ENCODE results near the gene PFN2.

PFN2 gene

DNA sequence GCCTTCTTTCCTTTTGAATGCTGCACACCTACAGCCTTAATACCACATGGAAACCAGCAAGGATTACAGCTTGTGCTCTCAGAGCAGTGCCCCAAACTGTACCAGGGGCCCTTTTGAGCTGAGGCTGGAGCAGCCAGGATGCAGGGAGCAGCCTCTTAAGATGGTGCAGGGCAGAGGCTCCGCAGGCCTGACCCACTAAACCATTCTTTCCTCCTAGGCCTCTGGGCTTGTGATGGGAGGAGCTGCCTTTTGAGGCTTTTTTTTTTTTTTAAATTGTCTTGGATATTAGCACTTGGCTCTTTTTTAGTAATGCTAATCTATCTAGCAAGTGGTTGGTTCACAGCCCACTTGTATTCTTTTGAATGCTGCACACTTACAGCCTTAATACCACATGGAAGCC is 37.7 kb downstream of the PFN2 start:
- DNase-seq (ENCODE audit: low read depth in 2 of 2, low spot score in 1 of 2), result no peak

DNA sequence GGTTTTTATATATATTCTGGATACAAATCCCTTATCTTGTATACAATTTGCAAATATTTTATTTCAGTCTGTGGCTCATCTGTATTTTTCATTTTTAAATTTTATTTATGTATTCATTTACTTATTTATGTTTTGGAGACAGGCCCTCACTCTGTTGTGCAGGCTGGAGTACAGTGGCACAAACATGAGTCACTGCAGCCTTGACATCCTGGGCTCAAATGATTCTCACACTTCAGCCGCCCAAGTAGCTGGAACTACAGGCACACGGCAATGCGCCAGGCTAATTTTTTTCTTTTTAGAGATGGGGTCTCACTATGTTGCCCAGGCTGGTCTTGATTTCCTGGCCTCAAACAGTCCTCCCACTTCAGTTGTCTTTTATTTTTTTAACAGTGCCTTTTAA is 50.6 kb downstream of the PFN2 start:
- DNase-seq (ENCODE audit: low read depth in 2 of 2, low spot score in 1 of 2), result no peak

- no peak for DNase-seq (ENCODE audit: low read depth in 2 of 2, low spot score in 1 of 2)
Measured at GRCh38 chr3:149919509-149919908, 51.2 kb downstream of the PFN2 start.

GRCh38 chr3:149917124-149917667 is 53.5 kb downstream of the PFN2 start:
- no peak for DNase-seq (ENCODE audit: low read depth in 2 of 2, low spot score in 1 of 2)

Measured in stimulated activated CD8-positive, alpha-beta memory T cell treated with anti-CD3 and anti-CD28 coated beads, Interleukin-4, amount 100 ng/mL, for 4 hours (primary cell).